Measurements from ENCODE around the gene TMEM233. TPM values are rescaled to one million over a fixed set of nuclear protein-coding genes. Genes with fewer than 3 reads are reported as not detected.

Gene TMEM233
- total and polyA plus RNA-seq, 9 of the 15 experiments (the other 6 are each of a cell fraction or from before 2014, with no cell fraction given), result 0.04 to 0.17 (median 0.07) TPM; not detected in 2

DNA sequence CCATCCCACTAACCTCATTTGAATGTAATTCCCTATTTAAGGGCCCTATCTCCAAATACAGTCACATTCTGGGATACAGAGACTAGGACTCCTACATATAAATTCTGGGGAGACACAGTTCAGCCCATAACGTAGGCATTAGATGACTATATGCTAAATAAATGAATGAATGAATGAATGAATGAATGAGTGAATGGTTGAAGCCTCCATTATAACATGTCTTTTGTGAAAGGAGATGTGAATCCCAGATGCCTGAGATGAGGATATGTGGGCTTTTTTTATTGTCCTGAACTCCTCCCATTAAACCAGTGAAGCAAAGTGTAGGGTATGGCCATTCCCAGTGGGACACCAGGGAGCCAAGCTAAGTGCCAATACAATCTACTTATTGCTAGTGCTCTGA, 20.5 kb upstream of the TMEM233 start:
- no TSS peak for BruUV-seq (replicated peaks)
- Histone ChIP-seq H3K9me1 (ENCODE audit: control insufficient read depth, insufficient read depth, low read length) (no peaks in the 10 kb centered on the region), H3K9ac (ENCODE audit: insufficient read depth in 1 of 2, low read depth in 2 of 2, low read length in 2 of 2) (no peak overlapping the region), H3K27ac (ENCODE audit: extremely low read depth, low read depth, low read length) (no peak overlapping the region), H3K4me2 (ENCODE audit: insufficient read depth, low read length) (no peak overlapping the region), H3K36me3 (ENCODE audit: control insufficient read depth, insufficient read depth, low read length) (no peaks in the 10 kb centered on the region), H4K20me1 (replicated peaks; ENCODE audit: control insufficient read depth, insufficient read depth, low read length) (no peaks in the 10 kb centered on the region), H3K4me1 (replicated peaks in 1 of 2; ENCODE audit: control insufficient read depth in 2 of 2, insufficient read depth in 2 of 2, low read length in 2 of 2) (no peaks in the 10 kb centered on the region), H3K79me2 (ENCODE audit: control insufficient read depth, insufficient read depth, low read length) (no peaks in the 10 kb centered on the region), H3K9me3 (replicated peaks; ENCODE audit: control insufficient read depth, insufficient read depth, low read depth, low read length) (no peaks in the 10 kb centered on the region), H3K27me3 (ENCODE audit: control insufficient read depth in 2 of 2, insufficient read depth in 2 of 2, low read length in 2 of 2) (no peaks in the 10 kb centered on the region; a peak in 2 of 5 replicates), H2AFZ (ENCODE audit: low read depth, low read length) (no peak overlapping the region), H3K4me3 (no peak overlapping the region)
- DNase-seq (ENCODE audit: extremely low read depth in 1 of 4, low spot score in 3 of 4) (no peak), FAIRE-seq (no peak), ATAC-seq (no peak)
- in situ Hi-C loops (cut with MboI), result no loop called here
- 0% methylated on average over 1 of the region's 1 CpG for WGBS (ENCODE audit: insufficient coverage, low coverage, missing lambda C conversion rate)
- ChIA-PET POLR2A (interaction anchor here (1.1 kb wide), 1 partner anchor 9 kb away, joined by 4 read pairs; no protein-coding TSS in a partner anchor), CTCF (ENCODE audit: low intra/inter-chr PET ratio) (no interaction called here)
- TF ChIP-seq ZNF165 (CRISPR knock-in tag; IDR thresholded peaks at IDR 0.05; ENCODE audit: borderline replicate concordance), result no peak
- peak; percentile 72; the same call in 1 of the 2 replicates for TF ChIP-seq ZNF24 (IDR thresholded peaks at IDR 0.05)
- intact Hi-C loops (cut with micrococcal nuclease), result no loop called here

DNA sequence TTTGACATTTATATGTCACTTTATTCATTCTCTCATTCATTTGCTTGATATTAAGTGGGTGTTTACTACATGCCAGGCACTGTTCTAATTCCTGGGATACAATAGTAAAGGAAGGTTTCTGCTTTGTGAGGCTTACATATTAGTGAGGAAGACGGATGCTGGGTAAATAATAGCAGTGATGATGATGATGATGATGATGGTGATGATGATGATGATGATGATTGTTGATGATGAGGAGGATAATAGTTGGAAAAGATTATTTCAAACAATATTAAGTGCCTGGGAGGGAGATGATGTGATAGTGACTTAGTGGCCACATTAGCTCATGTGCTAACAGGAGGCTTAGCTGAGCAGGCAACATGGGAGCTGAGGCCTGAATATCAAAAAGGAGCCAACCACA, 19.3 kb upstream of the TMEM233 start:
- no peak overlapping the region for H3K4me2 ChIP-seq (ENCODE audit: insufficient read depth, low read length)
- POLR2A ChIA-PET, result no interaction called here
- in situ Hi-C loops (cut with MboI), result no loop called here
- intact Hi-C loops (cut with micrococcal nuclease), result no loop called here
- H3K36me3 ChIP-seq (ENCODE audit: control insufficient read depth, insufficient read depth, low read length), result no peaks in the 10 kb centered on the region
- no peaks in the 10 kb centered on the region for H3K79me2 ChIP-seq (ENCODE audit: control insufficient read depth, insufficient read depth, low read length)
- no peak overlapping the region for H2AFZ ChIP-seq (ENCODE audit: low read depth, low read length)
- TF ChIP-seq ETV5 (CRISPR knock-in tag; IDR thresholded peaks at IDR 0.05; ENCODE audit: low read depth) (no peak), FOXM1 (IDR thresholded peaks at IDR 0.05; ENCODE audit: low read depth) (no peak), FOXM1 (CRISPR knock-in tag; IDR thresholded peaks at IDR 0.05; ENCODE audit: low read depth) (no peak), RBM25 (IDR thresholded peaks at IDR 0.05; ENCODE audit: low read depth, low read length, severe bottlenecking) (peak; percentile 44), TCF7 (IDR thresholded peaks at IDR 0.05; ENCODE audit: borderline replicate concordance) (no peak), FOXA3 (CRISPR knock-in tag; conservative IDR thresholded peaks at IDR 0.05 in 1 of 2, IDR thresholded peaks at IDR 0.05 in 1 of 2) (no peak), TARDBP (IDR thresholded peaks at IDR 0.05) (no peak)
- TF ChIP-seq, protein P1, sequence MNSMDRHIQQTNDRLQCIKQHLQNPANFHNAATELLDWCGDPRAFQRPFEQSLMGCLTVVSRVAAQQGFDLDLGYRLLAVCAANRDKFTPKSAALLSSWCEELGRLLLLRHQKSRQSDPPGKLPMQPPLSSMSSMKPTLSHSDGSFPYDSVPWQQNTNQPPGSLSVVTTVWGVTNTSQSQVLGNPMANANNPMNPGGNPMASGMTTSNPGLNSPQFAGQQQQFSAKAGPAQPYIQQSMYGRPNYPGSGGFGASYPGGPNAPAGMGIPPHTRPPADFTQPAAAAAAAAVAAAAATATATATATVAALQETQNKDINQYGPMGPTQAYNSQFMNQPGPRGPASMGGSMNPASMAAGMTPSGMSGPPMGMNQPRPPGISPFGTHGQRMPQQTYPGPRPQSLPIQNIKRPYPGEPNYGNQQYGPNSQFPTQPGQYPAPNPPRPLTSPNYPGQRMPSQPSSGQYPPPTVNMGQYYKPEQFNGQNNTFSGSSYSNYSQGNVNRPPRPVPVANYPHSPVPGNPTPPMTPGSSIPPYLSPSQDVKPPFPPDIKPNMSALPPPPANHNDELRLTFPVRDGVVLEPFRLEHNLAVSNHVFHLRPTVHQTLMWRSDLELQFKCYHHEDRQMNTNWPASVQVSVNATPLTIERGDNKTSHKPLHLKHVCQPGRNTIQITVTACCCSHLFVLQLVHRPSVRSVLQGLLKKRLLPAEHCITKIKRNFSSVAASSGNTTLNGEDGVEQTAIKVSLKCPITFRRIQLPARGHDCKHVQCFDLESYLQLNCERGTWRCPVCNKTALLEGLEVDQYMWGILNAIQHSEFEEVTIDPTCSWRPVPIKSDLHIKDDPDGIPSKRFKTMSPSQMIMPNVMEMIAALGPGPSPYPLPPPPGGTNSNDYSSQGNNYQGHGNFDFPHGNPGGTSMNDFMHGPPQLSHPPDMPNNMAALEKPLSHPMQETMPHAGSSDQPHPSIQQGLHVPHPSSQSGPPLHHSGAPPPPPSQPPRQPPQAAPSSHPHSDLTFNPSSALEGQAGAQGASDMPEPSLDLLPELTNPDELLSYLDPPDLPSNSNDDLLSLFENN (IDR thresholded peaks at IDR 0.05; ENCODE audit: low read depth in 2 of 2, low read length in 2 of 2), result no peak
- no peak for DNase-seq (ENCODE audit: extremely low read depth in 1 of 4, low spot score in 3 of 4)
- H3K27me3 ChIP-seq (ENCODE audit: control insufficient read depth in 2 of 2, insufficient read depth in 2 of 2, low read length in 2 of 2), result no peaks in the 10 kb centered on the region; a peak in 2 of 5 replicates
- WGBS (ENCODE audit: insufficient coverage, low coverage, missing lambda C conversion rate), result 13% methylated on average over 1 of the region's 1 CpG
- no peaks in the 10 kb centered on the region for H3K9me3 ChIP-seq (replicated peaks; ENCODE audit: control insufficient read depth, insufficient read depth, low read depth, low read length)
- H3K4me1 ChIP-seq (replicated peaks in 1 of 2; ENCODE audit: control insufficient read depth in 2 of 2, insufficient read depth in 2 of 2, low read length in 2 of 2), result no peaks in the 10 kb centered on the region
- no peak for ATAC-seq
- H4K20me1 ChIP-seq (replicated peaks; ENCODE audit: control insufficient read depth, insufficient read depth, low read length), result no peaks in the 10 kb centered on the region
- CTCF ChIA-PET (ENCODE audit: low intra/inter-chr PET ratio), result no interaction called here
- H3K9me1 ChIP-seq (ENCODE audit: control insufficient read depth, insufficient read depth, low read length), result no peaks in the 10 kb centered on the region
- H3K4me3 ChIP-seq, result no peak overlapping the region
- H3K9ac ChIP-seq (ENCODE audit: insufficient read depth in 1 of 2, low read depth in 2 of 2, low read length in 2 of 2), result no peak overlapping the region
- no TSS peak for BruUV-seq (replicated peaks)
- no peak for FAIRE-seq
- no peak overlapping the region for H3K27ac ChIP-seq (ENCODE audit: extremely low read depth, low read depth, low read length)

Measured in K562 (cell line).